Measurements from ENCODE around the gene MALRD1. TPM values are rescaled to one million over a fixed set of nuclear protein-coding genes. Genes with fewer than 3 reads are reported as not detected.

Gene MALRD1
- total RNA-seq, 1 experiment from 2014 or later = 8.2 TPM

GRCh38 chr10:19576576-19576975, 528.0 kb downstream of the MALRD1 start:
- no peak for DNase-seq
- Histone ChIP-seq H3K9me3 (no peaks in the 10 kb centered on the region), H3K4me1 (no peaks in the 10 kb centered on the region), H3K4me3 (ENCODE audit: low read depth, low read length) (no peak overlapping the region), H3K27me3 (replicated peaks; ENCODE audit: control insufficient read depth, insufficient read depth, low read length) (no peaks in the 10 kb centered on the region), H3K36me3 (ENCODE audit: control insufficient read depth, insufficient read depth, low read length) (no peaks in the 10 kb centered on the region)
- intact Hi-C loops (cut with micrococcal nuclease; ENCODE audit: unreplicated experiment) = no loop called here
- ChIA-PET POLR2A (no interaction called here), CTCF (interaction anchor here (0.6 kb wide), 1 partner anchor 1842 kb away, joined by 4 read pairs; no protein-coding TSS in a partner anchor)
- Mint-ChIP-seq H3K36me3 (ENCODE audit: insufficient read depth, unreplicated experiment) (no peaks in the 10 kb centered on the region), H3K4me3 (ENCODE audit: unreplicated experiment) (no peak overlapping the region), H3K27me3 (ENCODE audit: insufficient read depth, unreplicated experiment) (peaks cover 3% of the 10 kb centered on the region), H3K27ac (ENCODE audit: unreplicated experiment) (no peak overlapping the region), H3K4me1 (ENCODE audit: low read depth, unreplicated experiment) (no peaks in the 10 kb centered on the region), H3K9me3 (ENCODE audit: unreplicated experiment) (no peaks in the 10 kb centered on the region)
- BruUV-seq (replicated peaks) = no TSS peak
- TF ChIP-seq CTCF (IDR thresholded peaks at IDR 0.05; ENCODE audit: insufficient read depth in 1 of 2, low read depth in 1 of 2, low read length in 1 of 2, severe bottlenecking in 1 of 2, unreplicated experiment in 1 of 2) = no peak

- CTCF ChIA-PET = no interaction called here
- POLR2A ChIA-PET = no interaction called here
- Histone ChIP-seq H3K4me3 (ENCODE audit: low read depth, low read length) (no peak overlapping the region), H3K36me3 (ENCODE audit: control insufficient read depth, insufficient read depth, low read length) (no peaks in the 10 kb centered on the region), H3K4me1 (no peaks in the 10 kb centered on the region), H3K27me3 (replicated peaks; ENCODE audit: control insufficient read depth, insufficient read depth, low read length) (no peaks in the 10 kb centered on the region), H3K9me3 (no peaks in the 10 kb centered on the region)
- DNase-seq = no peak
- Mint-ChIP-seq H3K4me3 (ENCODE audit: unreplicated experiment) (no peak overlapping the region), H3K9me3 (ENCODE audit: unreplicated experiment) (no peaks in the 10 kb centered on the region), H3K4me1 (ENCODE audit: low read depth, unreplicated experiment) (no peaks in the 10 kb centered on the region), H3K27ac (ENCODE audit: unreplicated experiment) (no peak overlapping the region), H3K27me3 (ENCODE audit: insufficient read depth, unreplicated experiment) (peaks cover 3% of the 10 kb centered on the region), H3K36me3 (ENCODE audit: insufficient read depth, unreplicated experiment) (no peaks in the 10 kb centered on the region)
- no TSS peak for BruUV-seq (replicated peaks)
- intact Hi-C loops (cut with micrococcal nuclease; ENCODE audit: unreplicated experiment) = no loop called here
- no peak for TF ChIP-seq CTCF (IDR thresholded peaks at IDR 0.05; ENCODE audit: insufficient read depth in 1 of 2, low read depth in 1 of 2, low read length in 1 of 2, severe bottlenecking in 1 of 2, unreplicated experiment in 1 of 2)
These were observed 528.8 kb downstream of the MALRD1 start for GRCh38 chr10:19577381-19577780.

GRCh38 chr10:19577807-19578206, 529.2 kb downstream of the MALRD1 start:
- ChIA-PET POLR2A (no interaction called here), CTCF (no interaction called here)
- peaks cover 3% of the 10 kb centered on the region for H3K27me3 Mint-ChIP-seq (ENCODE audit: insufficient read depth, unreplicated experiment)
- no peak overlapping the region for H3K27ac Mint-ChIP-seq (ENCODE audit: unreplicated experiment)
- intact Hi-C loops (cut with micrococcal nuclease; ENCODE audit: unreplicated experiment) = no loop called here
- no peak for TF ChIP-seq CTCF (IDR thresholded peaks at IDR 0.05; ENCODE audit: insufficient read depth in 1 of 2, low read depth in 1 of 2, low read length in 1 of 2, severe bottlenecking in 1 of 2, unreplicated experiment in 1 of 2)
- H3K4me1 ChIP-seq = no peaks in the 10 kb centered on the region
- H3K36me3 ChIP-seq (ENCODE audit: control insufficient read depth, insufficient read depth, low read length) = no peaks in the 10 kb centered on the region
- H3K36me3 Mint-ChIP-seq (ENCODE audit: insufficient read depth, unreplicated experiment) = no peaks in the 10 kb centered on the region
- H3K4me1 Mint-ChIP-seq (ENCODE audit: low read depth, unreplicated experiment) = no peaks in the 10 kb centered on the region
- no peak overlapping the region for H3K4me3 ChIP-seq (ENCODE audit: low read depth, low read length)
- H3K9me3 ChIP-seq = no peaks in the 10 kb centered on the region
- H3K9me3 Mint-ChIP-seq (ENCODE audit: unreplicated experiment) = no peaks in the 10 kb centered on the region
- H3K27me3 ChIP-seq (replicated peaks; ENCODE audit: control insufficient read depth, insufficient read depth, low read length) = no peaks in the 10 kb centered on the region
- H3K4me3 Mint-ChIP-seq (ENCODE audit: unreplicated experiment) = no peak overlapping the region
- DNase-seq = no peak
- BruUV-seq (replicated peaks) = no TSS peak
